PC-3 (cell line): ENCODE results near the gene MON2. TPM values are rescaled to one million over a fixed set of nuclear protein-coding genes. Genes with fewer than 3 reads are reported as not detected.

ENCODE experiments used
- ATAC-seq: fragments of 200-7000 bp; cut with Tn5 transposase; 2 replicates; pipeline ENCODE4 v1.9.1; 2020; ENCODE audit warnings: mild to moderate bottlenecking, moderate library complexity
- BruUV-seq: library from RNA; stranded (reverse); fragments of 400-500 nt; replicated peaks from 2 replicates; lab custom pipeline; 2021; lab: Mats Ljungman, UMichigan
- CTCF ChIA-PET: fragments of 300-600 bp; sonication (Branson Sonifier 250); formaldehyde crosslinking; loops from one replicate; lab custom pipeline; 2022; ENCODE audit warnings: antibody characterized with exemption; lab: Charles Lee
- POLR2A ChIA-PET: fragments of 300-600 bp; sonication (Branson Sonifier 250); formaldehyde crosslinking; loops from one replicate; lab custom pipeline; 2022; ENCODE audit warnings: antibody characterized with exemption; ENCODE audit not compliant: unreplicated experiment; lab: Charles Lee
- DNase-seq: peaks from one replicate; pipeline ENCODE4 v3.0.0-alpha.2; 2015
- H2AFZ ChIP-seq: fragments of 300-600 bp; sonication (generic); 2 replicates; pipeline ENCODE4 v1.6.0; 2016; ENCODE audit warnings: antibody characterized with exemption, low read length
- H3F3A ChIP-seq: fragments of 300-600 bp; sonication (generic); one replicate; pipeline ENCODE4 v1.6.0; 2017; ENCODE audit warnings: antibody characterized with exemption, low read length, control low read depth, mild to moderate bottlenecking; ENCODE audit not compliant: unreplicated experiment
- H3K27ac ChIP-seq: fragments of 300-600 bp; sonication (generic); 2 replicates; pipeline ENCODE4 v1.5.1; 2016; ENCODE audit warnings: mild to moderate bottlenecking, low read length
- H3K27me3 ChIP-seq: fragments of 300-600 bp; sonication (generic); 2 replicates; pipeline ENCODE4 v1.6.1; 2016; ENCODE audit warnings: low read length, mixed read lengths
- H3K36me3 ChIP-seq: fragments of 300-600 bp; sonication (generic); 2 replicates; pipeline ENCODE4 v1.6.1; 2016; ENCODE audit warnings: low read depth, mixed run types, low read length, mixed read lengths
- H3K4me1 ChIP-seq: fragments of 300-600 bp; sonication (generic); 2 replicates; pipeline ENCODE4 v1.5.1; 2016; ENCODE audit warnings: low read length; ENCODE audit not compliant: insufficient read depth
- H3K4me2 ChIP-seq: fragments of 300-600 bp; sonication (generic); 2 replicates; pipeline ENCODE4 v1.6.0; 2016; ENCODE audit warnings: low read length
- H3K4me3 ChIP-seq: fragments of 300-600 bp; sonication (generic); 2 replicates; pipeline ENCODE4 v1.5.1; 2016; ENCODE audit warnings: mild to moderate bottlenecking, low read length, mixed read lengths
- H3K79me2 ChIP-seq: fragments of 300-600 bp; sonication (generic); 2 replicates; pipeline ENCODE4 v1.6.1; 2017; ENCODE audit warnings: low read length, mixed read lengths
- H3K9ac ChIP-seq: fragments of 300-600 bp; sonication (generic); 2 replicates; pipeline ENCODE4 v1.6.0; 2016; ENCODE audit warnings: mild to moderate bottlenecking, low read length
- H3K9me2 ChIP-seq: fragments of 300-600 bp; sonication (generic); replicated peaks from 2 replicates; pipeline ENCODE4 v1.6.1; 2016; ENCODE audit warnings: mixed run types, low read length, mixed read lengths
- H3K9me3 ChIP-seq: fragments of 300-600 bp; sonication (generic); 2 replicates; pipeline ENCODE4 v1.6.1; 2016; ENCODE audit warnings: low read length, mixed read lengths
- H4K20me1 ChIP-seq: fragments of 300-600 bp; sonication (generic); 2 replicates; pipeline ENCODE4 v1.6.1; 2016; ENCODE audit warnings: low read length, mixed read lengths
- EZH2 ChIP-seq: fragments of 300-600 bp; sonication (generic); IDR thresholded peaks from one replicate; pipeline ENCODE4 v1.6.1; 2017; ENCODE audit warnings: antibody characterized with exemption, mild to moderate bottlenecking, low read length; ENCODE audit not compliant: unreplicated experiment
- EZH2phosphoT487 ChIP-seq: fragments of 300-600 bp; sonication (generic); IDR thresholded peaks from 2 replicates; pipeline ENCODE4 v1.6.1; 2018; ENCODE audit warnings: mild to moderate bottlenecking, antibody characterized with exemption, low read length, borderline replicate concordance
- intact Hi-C: fragments of 100-400 bp; cut with micrococcal nuclease; formaldehyde crosslinking; loops from 2 replicates; pipeline ENCODE4 v1.9.0; 2023
- total RNA-seq: library from RNA; depleted of rRNA; stranded (reverse); fragments of >200 nt; gene quantifications from 2 replicates; pipeline ENCODE4 v1.2.3, GENCODE V29; 2014
- TF ChIP-seq, protein P1 (sequence below): fragments of 300-600 bp; sonication (generic); conservative IDR thresholded peaks from 2 replicates; pipeline ENCODE4 v1.5.1; 2017; ENCODE audit warnings: antibody characterized with exemption, low read depth, mild to moderate bottlenecking, low read length

Gene MON2
- total RNA-seq, 1 experiment from 2014 or later = 19.1 TPM

DNA sequence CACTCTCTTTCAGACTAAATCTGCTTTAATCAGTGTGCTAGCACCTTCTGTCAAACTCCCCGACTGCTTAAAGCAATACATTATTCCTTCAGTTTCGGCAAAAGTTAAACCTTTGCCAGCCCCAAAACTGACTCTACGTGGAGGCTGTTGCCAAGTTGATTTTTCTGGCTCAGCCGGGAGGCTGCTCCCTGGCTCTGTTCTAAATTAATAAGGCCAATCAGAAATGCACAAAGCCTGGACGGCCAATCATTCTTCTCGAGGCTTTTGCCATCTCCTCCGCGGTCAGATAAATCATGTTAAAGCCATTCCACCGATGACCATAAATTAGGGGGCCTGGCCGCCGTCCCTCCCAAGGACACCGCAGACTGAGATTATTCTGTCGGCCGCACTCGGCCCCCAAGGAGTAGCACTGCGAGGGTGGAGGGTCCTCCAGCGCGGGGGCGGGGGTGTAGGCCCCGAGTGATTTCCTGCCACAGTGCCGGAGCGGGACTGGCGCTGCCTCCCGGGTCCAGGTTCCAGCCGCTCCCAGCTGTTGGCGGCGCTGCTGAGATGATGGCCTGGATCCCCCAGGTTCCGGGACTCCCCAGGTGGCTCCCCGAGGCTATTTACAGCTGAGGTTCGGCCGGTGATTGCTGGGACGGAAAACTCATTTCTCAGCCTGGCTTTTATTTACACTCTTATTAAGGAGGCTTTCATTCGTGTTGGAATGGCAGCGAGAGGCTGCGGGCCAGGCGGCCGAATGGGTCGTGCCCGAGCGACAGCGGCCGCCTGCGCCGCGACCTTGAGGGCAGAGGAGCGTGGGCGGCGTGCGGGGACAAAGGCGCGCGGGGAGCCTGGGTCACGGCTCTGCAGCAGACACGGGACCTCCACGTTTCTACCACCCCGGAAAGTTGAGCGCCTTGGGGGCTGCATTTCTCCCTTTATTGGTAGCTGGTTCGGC, 165.1 kb downstream of the MON2 start:
- no peak for TF ChIP-seq EZH2
- no peak for TF ChIP-seq EZH2phosphoT487
- TF ChIP-seq, protein P1, sequence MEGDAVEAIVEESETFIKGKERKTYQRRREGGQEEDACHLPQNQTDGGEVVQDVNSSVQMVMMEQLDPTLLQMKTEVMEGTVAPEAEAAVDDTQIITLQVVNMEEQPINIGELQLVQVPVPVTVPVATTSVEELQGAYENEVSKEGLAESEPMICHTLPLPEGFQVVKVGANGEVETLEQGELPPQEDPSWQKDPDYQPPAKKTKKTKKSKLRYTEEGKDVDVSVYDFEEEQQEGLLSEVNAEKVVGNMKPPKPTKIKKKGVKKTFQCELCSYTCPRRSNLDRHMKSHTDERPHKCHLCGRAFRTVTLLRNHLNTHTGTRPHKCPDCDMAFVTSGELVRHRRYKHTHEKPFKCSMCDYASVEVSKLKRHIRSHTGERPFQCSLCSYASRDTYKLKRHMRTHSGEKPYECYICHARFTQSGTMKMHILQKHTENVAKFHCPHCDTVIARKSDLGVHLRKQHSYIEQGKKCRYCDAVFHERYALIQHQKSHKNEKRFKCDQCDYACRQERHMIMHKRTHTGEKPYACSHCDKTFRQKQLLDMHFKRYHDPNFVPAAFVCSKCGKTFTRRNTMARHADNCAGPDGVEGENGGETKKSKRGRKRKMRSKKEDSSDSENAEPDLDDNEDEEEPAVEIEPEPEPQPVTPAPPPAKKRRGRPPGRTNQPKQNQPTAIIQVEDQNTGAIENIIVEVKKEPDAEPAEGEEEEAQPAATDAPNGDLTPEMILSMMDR = no peak; the same call in 1 of the 2 replicates
- ATAC-seq (peak; percentile 34), DNase-seq (no peak)
- no peaks in the 10 kb centered on the region for H3K9me3 ChIP-seq
- H4K20me1 ChIP-seq = no peaks in the 10 kb centered on the region
- H3K4me3 ChIP-seq = peak overlapping the region; percentile 56
- intact Hi-C loops = no loop called here
- H3K4me2 ChIP-seq = peak overlapping the region; percentile 65
- H3K9ac ChIP-seq = no peak overlapping the region
- H3K36me3 ChIP-seq = no peaks in the 10 kb centered on the region
- ChIA-PET POLR2A (no interaction called here), CTCF (no interaction called here)
- no peaks in the 10 kb centered on the region for H3F3A ChIP-seq
- H3K9me2 ChIP-seq = no peaks in the 10 kb centered on the region
- no peak overlapping the region for H3K27ac ChIP-seq
- no peaks in the 10 kb centered on the region for H3K27me3 ChIP-seq
- BruUV-seq = no TSS peak
- H2AFZ ChIP-seq = peak overlapping the region; percentile 51
- H3K79me2 ChIP-seq = no peaks in the 10 kb centered on the region
- no peaks in the 10 kb centered on the region for H3K4me1 ChIP-seq

DNA sequence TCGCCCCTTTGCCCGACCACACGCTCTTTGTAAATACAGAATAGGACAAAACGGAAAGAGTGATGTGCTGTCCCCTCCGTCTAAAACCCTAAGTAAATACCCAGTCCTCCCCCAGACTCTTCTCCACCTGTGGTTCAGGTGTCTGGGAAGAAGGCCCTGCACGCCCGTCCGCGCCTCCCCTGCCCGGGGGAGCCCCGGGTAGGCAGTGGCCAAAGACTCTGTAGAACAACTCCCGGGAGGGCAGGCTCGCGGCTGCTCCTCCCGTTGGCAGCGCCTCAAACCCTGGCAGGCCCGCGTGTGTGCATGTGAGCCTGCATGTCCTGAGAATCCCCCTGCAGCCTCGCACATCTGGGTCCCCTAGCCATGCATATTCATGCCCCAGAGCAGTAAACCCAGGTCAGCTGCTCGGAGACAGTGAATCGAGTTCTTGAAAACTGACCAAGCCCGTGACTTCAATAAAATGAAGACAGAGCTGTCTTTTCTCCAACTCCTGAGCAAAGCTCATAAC, 165.8 kb downstream of the MON2 start:
- BruUV-seq = no TSS peak
- intact Hi-C loops = no loop called here
- DNase-seq (no peak), ATAC-seq (peak; percentile 57)
- Histone ChIP-seq H3K4me2 (peak overlapping the region; percentile 65), H3K27me3 (no peaks in the 10 kb centered on the region), H3K4me1 (no peaks in the 10 kb centered on the region), H3K36me3 (no peaks in the 10 kb centered on the region), H3K9ac (no peak overlapping the region), H3K9me2 (no peaks in the 10 kb centered on the region), H4K20me1 (no peaks in the 10 kb centered on the region), H3K4me3 (peak overlapping the region; percentile 56), H3K27ac (no peak overlapping the region), H3F3A (no peaks in the 10 kb centered on the region), H3K79me2 (no peaks in the 10 kb centered on the region), H2AFZ (peak overlapping the region; percentile 51), H3K9me3 (no peaks in the 10 kb centered on the region)
- TF ChIP-seq EZH2 (no peak), EZH2phosphoT487 (no peak)
- TF ChIP-seq, protein P1 = no peak
- POLR2A ChIA-PET = no interaction called here
- CTCF ChIA-PET = interaction anchor here (0.5 kb wide), 1 partner anchor 27 kb away, joined by 3 read pairs; no protein-coding TSS in a partner anchor
